Measurements from ENCODE around the gene EIF2B4.
"Not testable (repeated sequence)": the region's sequence is repeated elsewhere in the genome, so short reads cannot be mapped to it uniquely, and the experiment has no call there.

EIF2B4 gene

GRCh38 chr2:27377618-27378095, 7.5 kb upstream of the EIF2B4 start:
- DNase-seq (ENCODE audit: low read depth) = no peak

- no peak for DNase-seq (ENCODE audit: low read depth)
Measured at GRCh38 chr2:27376866-27377617, 6.9 kb upstream of the EIF2B4 start.

- no peak for DNase-seq (ENCODE audit: low read depth)
Measured at GRCh38 chr2:27376151-27376865, 6.2 kb upstream of the EIF2B4 start.

GRCh38 chr2:27375513-27376099, 5.5 kb upstream of the EIF2B4 start:
- DNase-seq (ENCODE audit: low read depth) = no peak

GRCh38 chr2:27373567-27373966, 3.4 kb upstream of the EIF2B4 start:
- no peak for DNase-seq (ENCODE audit: low read depth)

GRCh38 chr2:27372937-27373336, 2.8 kb upstream of the EIF2B4 start:
- no peak for DNase-seq (ENCODE audit: low read depth)

GRCh38 chr2:27370816-27371620, 880 bp upstream of the EIF2B4 start:
- DNase-seq (ENCODE audit: low read depth) = no peak

GRCh38 chr2:27369471-27370025, 590 bp downstream of the EIF2B4 start:
- DNase-seq (ENCODE audit: low read depth) = no peak

GRCh38 chr2:27363933-27364332, 6.2 kb downstream of the EIF2B4 start:
- DNase-seq (ENCODE audit: low read depth) = no peak

GRCh38 chr2:27362678-27363420, 7.3 kb downstream of the EIF2B4 start:
- DNase-seq (ENCODE audit: low read depth) = no peak

- peak; percentile 90 for DNase-seq (ENCODE audit: low read depth)
Measured at GRCh38 chr2:27356382-27357181, 13.6 kb downstream of the EIF2B4 start, which contains the start of gene GTF3C2. Gene GTF3C2 (minus strand): TSS chr2:27356764. CDS start chr2:27343554, 13,210 bp downstream.

- DNase-seq (ENCODE audit: low read depth) = no peak
Measured at GRCh38 chr2:27356056-27356381, 14.1 kb downstream of the EIF2B4 start.

GRCh38 chr2:27354597-27354927, 15.6 kb downstream of the EIF2B4 start:
- no peak for DNase-seq (ENCODE audit: low read depth)

GRCh38 chr2:27353762-27354596, 16.2 kb downstream of the EIF2B4 start:
- no peak for DNase-seq (ENCODE audit: low read depth)

- DNase-seq (ENCODE audit: low read depth) = not testable (repeated sequence)
Measured at GRCh38 chr2:27353386-27353761, 16.8 kb downstream of the EIF2B4 start.

GRCh38 chr2:27351802-27352598, 18.1 kb downstream of the EIF2B4 start:
- DNase-seq (ENCODE audit: low read depth) = no peak

GRCh38 chr2:27350106-27350693, 19.9 kb downstream of the EIF2B4 start:
- DNase-seq (ENCODE audit: low read depth) = no peak

GRCh38 chr2:27347641-27348040, 22.5 kb downstream of the EIF2B4 start:
- DNase-seq (ENCODE audit: low read depth) = no peak
